ENCODE data around the gene SPOCK3. TPM values are rescaled to one million over a fixed set of nuclear protein-coding genes. Genes with fewer than 3 reads are reported as not detected.

SPOCK3 gene
- total and polyA plus RNA-seq, 4 donors, result 0.08 to 0.42 (median 0.24) TPM

GRCh38 chr4:167274351-167274750 is 40.1 kb upstream of the SPOCK3 start (continued):
- no peak for TF ChIP-seq SP1 (IDR thresholded peaks at IDR 0.05)
- TF ChIP-seq CTCF (IDR thresholded peaks at IDR 0.05; ENCODE audit: low read depth, low read length, missing input control), result no peak
- no peak for TF ChIP-seq HNF4A (conservative IDR thresholded peaks at IDR 0.05)

GRCh38 chr4:167265231-167265630 is 30.9 kb upstream of the SPOCK3 start:
- Histone ChIP-seq H3K36me3 (ENCODE audit: control insufficient read depth in 4 of 4, insufficient read depth in 3 of 4, low read depth in 1 of 4, low read length in 3 of 4) (no peaks in the 10 kb centered on the region), H3K9me3 (ENCODE audit: control insufficient read depth in 4 of 4, low read length in 3 of 4) (peaks cover 0 to 2% (median 0%) of the 10 kb centered on the region in 4 donors), H3K27ac (ENCODE audit: low read depth in 1 of 2, low read length in 2 of 2) (no peak overlapping the region), H3K4me1 (ENCODE audit: control insufficient read depth in 4 of 4, insufficient read depth in 4 of 4, low read length in 3 of 4) (no peaks in the 10 kb centered on the region), H3K4me3 (ENCODE audit: low read depth in 1 of 3, low read length in 3 of 3) (no peak overlapping the region), H3K27me3 (ENCODE audit: control insufficient read depth in 4 of 4, insufficient read depth in 4 of 4, low read length in 3 of 4) (peaks cover 0 to 8% (median 1%) of the 10 kb centered on the region in 4 donors), H3K9ac (ENCODE audit: low read depth in 1 of 2, low read length in 2 of 2) (no peak overlapping the region)
- no peak for DNase-seq (ENCODE audit: low spot score)
- TF ChIP-seq JUND (IDR thresholded peaks at IDR 0.05) (no peak), EGR1 (IDR thresholded peaks at IDR 0.05; ENCODE audit: low read depth in 2 of 2) (no peak), SP1 (IDR thresholded peaks at IDR 0.05) (no peak), FOXA2 (IDR thresholded peaks at IDR 0.05) (no peak), YY1 (IDR thresholded peaks at IDR 0.05) (no peak), CTCF (IDR thresholded peaks at IDR 0.05; ENCODE audit: low read depth, low read length, missing input control) (no peak), HNF4A (conservative IDR thresholded peaks at IDR 0.05) (no peak), ATF3 (IDR thresholded peaks at IDR 0.05) (no peak), HNF4G (IDR thresholded peaks at IDR 0.05) (no peak), TAF1 (conservative IDR thresholded peaks at IDR 0.05) (no peak), RAD21 (IDR thresholded peaks at IDR 0.05) (no peak)
- TF ChIP-seq, protein P1, sequence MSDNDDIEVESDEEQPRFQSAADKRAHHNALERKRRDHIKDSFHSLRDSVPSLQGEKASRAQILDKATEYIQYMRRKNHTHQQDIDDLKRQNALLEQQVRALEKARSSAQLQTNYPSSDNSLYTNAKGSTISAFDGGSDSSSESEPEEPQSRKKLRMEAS (IDR thresholded peaks at IDR 0.05), result no peak
- TF ChIP-seq, protein P2, sequence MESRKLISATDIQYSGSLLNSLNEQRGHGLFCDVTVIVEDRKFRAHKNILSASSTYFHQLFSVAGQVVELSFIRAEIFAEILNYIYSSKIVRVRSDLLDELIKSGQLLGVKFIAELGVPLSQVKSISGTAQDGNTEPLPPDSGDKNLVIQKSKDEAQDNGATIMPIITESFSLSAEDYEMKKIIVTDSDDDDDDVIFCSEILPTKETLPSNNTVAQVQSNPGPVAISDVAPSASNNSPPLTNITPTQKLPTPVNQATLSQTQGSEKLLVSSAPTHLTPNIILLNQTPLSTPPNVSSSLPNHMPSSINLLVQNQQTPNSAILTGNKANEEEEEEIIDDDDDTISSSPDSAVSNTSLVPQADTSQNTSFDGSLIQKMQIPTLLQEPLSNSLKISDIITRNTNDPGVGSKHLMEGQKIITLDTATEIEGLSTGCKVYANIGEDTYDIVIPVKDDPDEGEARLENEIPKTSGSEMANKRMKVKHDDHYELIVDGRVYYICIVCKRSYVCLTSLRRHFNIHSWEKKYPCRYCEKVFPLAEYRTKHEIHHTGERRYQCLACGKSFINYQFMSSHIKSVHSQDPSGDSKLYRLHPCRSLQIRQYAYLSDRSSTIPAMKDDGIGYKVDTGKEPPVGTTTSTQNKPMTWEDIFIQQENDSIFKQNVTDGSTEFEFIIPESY (IDR thresholded peaks at IDR 0.05), result no peak
- 74% methylated on average over 5 of the region's 5 CpGs for WGBS

DNA sequence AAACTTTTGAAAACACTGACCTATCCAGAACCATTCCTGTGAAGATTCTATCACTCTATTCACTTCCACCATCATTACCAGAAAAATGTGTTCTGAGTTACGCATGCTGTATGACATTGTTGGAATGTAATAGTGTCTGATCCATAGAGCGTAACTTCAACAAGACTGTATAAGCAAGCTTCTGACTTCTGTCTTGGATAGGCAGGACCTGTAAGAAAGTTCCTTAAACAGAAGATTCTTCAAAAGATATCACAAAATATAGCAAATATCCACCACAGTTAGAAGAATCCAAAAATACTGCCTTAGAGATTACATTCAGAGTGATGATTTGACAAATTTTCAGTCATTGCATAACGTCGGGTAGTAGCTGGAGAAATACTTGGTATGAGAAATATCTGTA is 14.0 kb upstream of the SPOCK3 start:
- H3K27me3 ChIP-seq (ENCODE audit: control insufficient read depth in 4 of 4, insufficient read depth in 4 of 4, low read length in 3 of 4), result peaks cover 0 to 3% (median 0%) of the 10 kb centered on the region in 4 donors
- H3K9ac ChIP-seq (ENCODE audit: low read depth in 1 of 2, low read length in 2 of 2), result no peak overlapping the region
- no peaks in the 10 kb centered on the region for H3K4me1 ChIP-seq (ENCODE audit: control insufficient read depth in 4 of 4, insufficient read depth in 4 of 4, low read length in 3 of 4)
- no peaks in the 10 kb centered on the region for H3K36me3 ChIP-seq (ENCODE audit: control insufficient read depth in 4 of 4, insufficient read depth in 3 of 4, low read depth in 1 of 4, low read length in 3 of 4)
- no peaks in the 10 kb centered on the region for H3K9me3 ChIP-seq (ENCODE audit: control insufficient read depth in 4 of 4, low read length in 3 of 4)
- 92% methylated on average over 4 of the region's 4 CpGs for WGBS
- H3K4me3 ChIP-seq (ENCODE audit: low read depth in 1 of 3, low read length in 3 of 3), result no peak overlapping the region
- TF ChIP-seq JUND (IDR thresholded peaks at IDR 0.05) (no peak), FOXA2 (IDR thresholded peaks at IDR 0.05) (no peak), CTCF (IDR thresholded peaks at IDR 0.05; ENCODE audit: low read depth, low read length, missing input control) (no peak), GABPA (IDR thresholded peaks at IDR 0.05 in 1 of 2, conservative IDR thresholded peaks at IDR 0.05 in 1 of 2) (no peak), EGR1 (IDR thresholded peaks at IDR 0.05; ENCODE audit: low read depth in 2 of 2) (no peak), REST (IDR thresholded peaks at IDR 0.05) (no peak), HNF4G (IDR thresholded peaks at IDR 0.05) (no peak), RAD21 (IDR thresholded peaks at IDR 0.05) (no peak)
- TF ChIP-seq, protein P1 (IDR thresholded peaks at IDR 0.05), result no peak
- no peak for DNase-seq (ENCODE audit: low spot score)
- H3K27ac ChIP-seq (ENCODE audit: low read depth in 1 of 2, low read length in 2 of 2), result no peak overlapping the region

Measured in liver (tissue), 9 donors.